Endothelial cell of umbilical vein (primary cell): Measurements from ENCODE around the gene TMEM120A. TPM values are rescaled to one million over a fixed set of nuclear protein-coding genes. Genes with fewer than 3 reads are reported as not detected.

Experiments
- BruUV-seq: library from RNA; stranded (reverse); fragments of 400-500 nt; replicated peaks from 2 replicates; lab custom pipeline; 2021; lab: Mats Ljungman, UMichigan
- CTCF ChIA-PET: fragments of 300-600, 350-600 bp; sonication (Branson Sonifier 250); formaldehyde crosslinking; loops from one replicate; lab custom pipeline; 2021; ENCODE audit warnings: antibody characterized with exemption, inconsistent platforms; lab: Charles Lee
- POLR2A ChIA-PET: fragments of 300-600, 350-600 bp; sonication (Branson Sonifier 250); formaldehyde crosslinking; loops from one replicate; lab custom pipeline; 2021; ENCODE audit warnings: antibody characterized with exemption, inconsistent platforms; lab: Charles Lee
- DNase-seq: peaks from one replicate; pipeline ENCODE4 v3.0.0-alpha.2; 2011; ENCODE audit warnings: low read depth, low spot score
- FAIRE-seq: peaks from 2 replicates; lab custom pipeline; 2011; peaks lifted over from hg19 to GRCh38; lab: Jason Lieb, UNC
- H2AFZ ChIP-seq: 2 replicates; pipeline ENCODE4 v1.6.0; 2012; ENCODE audit warnings: low read depth, low read length, control low read depth, inconsistent platforms
- H3K27ac ChIP-seq: 2 replicates; pipeline ENCODE4 v1.5.1; 2011; ENCODE audit warnings: low read depth, mild to moderate bottlenecking, control low read depth, low read length, moderate library complexity; ENCODE audit not compliant: insufficient read depth
- H3K27me3 ChIP-seq, 2 experiments: 2 replicates each; pipeline versions ENCODE4 v1.6.0 to v1.6.1; 2011; ENCODE audit warnings: low read length in 2 of 2, mixed read lengths in 1 of 2; ENCODE audit not compliant: control insufficient read depth in 2 of 2, insufficient read depth in 2 of 2
- H3K36me3 ChIP-seq, 2 experiments: 2 replicates in 1 of 2; 3 replicates in 1 of 2; pipeline ENCODE4 v1.5.1; 2011; ENCODE audit warnings: low read length in 2 of 2, mild to moderate bottlenecking in 1 of 2, moderate library complexity in 1 of 2; ENCODE audit not compliant: control insufficient read depth in 2 of 2, insufficient read depth in 2 of 2; ENCODE audit errors: extremely low read depth in 1 of 2
- H3K4me1 ChIP-seq: 3 replicates; pipeline ENCODE4 v1.5.1; 2011; ENCODE audit warnings: mild to moderate bottlenecking, low read length; ENCODE audit not compliant: control insufficient read depth, insufficient read depth; ENCODE audit errors: extremely low read depth
- H3K4me2 ChIP-seq: 2 replicates; pipeline ENCODE4 v1.6.1; 2011; ENCODE audit warnings: low read length, control low read depth, mixed read lengths; ENCODE audit not compliant: insufficient read depth
- H3K4me3 ChIP-seq, 3 experiments: fragments of 200-600 bp in 1 of 3; sonication (generic), shearing (Covaris generic) in 1 of 3; replicated peaks in 1 of 3; 2 replicates each; pipeline ENCODE4 v1.5.1; 2011 to 2016; ENCODE audit warnings: control low read depth in 3 of 3, low read length in 3 of 3, mild to moderate bottlenecking in 2 of 3, inconsistent platforms in 1 of 3, low read depth in 1 of 3, moderate library complexity in 1 of 3; ENCODE audit not compliant: insufficient read depth in 1 of 3
- H3K79me2 ChIP-seq: 2 replicates; pipeline ENCODE4 v1.6.0; 2012; ENCODE audit warnings: low read length, inconsistent platforms; ENCODE audit not compliant: control insufficient read depth, insufficient read depth
- H3K9ac ChIP-seq: replicated peaks from 2 replicates; pipeline ENCODE3; 2011; ENCODE audit warnings: low read length, control low read depth; ENCODE audit not compliant: insufficient read depth; ENCODE audit errors: extremely low read depth
- H3K9me1 ChIP-seq: replicated peaks from 3 replicates; pipeline ENCODE4 v1.6.0; 2011; ENCODE audit warnings: mild to moderate bottlenecking, low read length; ENCODE audit not compliant: control insufficient read depth, insufficient read depth; ENCODE audit errors: extremely low read depth
- H3K9me3 ChIP-seq: replicated peaks from 2 replicates; pipeline ENCODE4 v1.5.1; 2012; ENCODE audit warnings: low read length, inconsistent platforms; ENCODE audit not compliant: control insufficient read depth, insufficient read depth
- H4K20me1 ChIP-seq: replicated peaks from 2 replicates; pipeline ENCODE3; 2011; ENCODE audit warnings: mild to moderate bottlenecking, low read length; ENCODE audit not compliant: control insufficient read depth, insufficient read depth; ENCODE audit errors: extremely low read depth
- FOS ChIP-seq: IDR thresholded peaks from 2 replicates; pipeline ENCODE4 v1.6.1; 2011; ENCODE audit warnings: mild to moderate bottlenecking, low read length, moderate library complexity, borderline replicate concordance; ENCODE audit not compliant: insufficient read depth
- GATA2 ChIP-seq: IDR thresholded peaks from 2 replicates; pipeline ENCODE4 v1.7.0; 2011; ENCODE audit warnings: low read depth, mild to moderate bottlenecking, moderate library complexity, mixed read lengths, low read length; ENCODE audit not compliant: insufficient read length, insufficient read depth
- MYC ChIP-seq: IDR thresholded peaks from one replicate; pipeline ENCODE4 v1.6.1; 2011; ENCODE audit warnings: mild to moderate bottlenecking, low read depth, low read length
- POLR2A ChIP-seq: IDR thresholded peaks from 2 replicates; pipeline ENCODE4 v1.6.1; 2012; ENCODE audit warnings: low read depth, mild to moderate bottlenecking, control low read depth, low read length
- dilution Hi-C: fragments of 300-500 bp; cut with MboI; formaldehyde crosslinking; loops from one replicate; pipeline ENCODE4 v1.15.0; 2019; ENCODE audit warnings: low sequenced_read_pairs; ENCODE audit not compliant: extremely low pct_ligation_motif_present
- intact Hi-C: fragments of 100-400 bp; cut with micrococcal nuclease; formaldehyde crosslinking; loops from one replicate; pipeline ENCODE4 v1.10.0; 2022
- polyA plus RNA-seq, 4 experiments: library from polyadenylated mRNA; depleted of rRNA in 3 of 4; stranded (reverse) in 3 of 4; unstranded in 1 of 4; fragments of >200 nt; gene quantifications; 2 replicates each; pipeline versions ENCODE4 v1.2.1 to v1.2.3, GENCODE V29; 2011 to 2012; ENCODE audit warnings: missing spikeins in 1 of 4
- total RNA-seq: library from RNA; stranded (reverse); gene quantifications from 2 replicates; pipeline ENCODE4 v1.2.3, GENCODE V29; 2021
- TF ChIP-seq, protein P1 (sequence below): IDR thresholded peaks from 2 replicates; pipeline ENCODE4 v1.6.1; 2011; ENCODE audit not compliant: insufficient read depth, insufficient read length

TMEM120A gene
- total and polyA plus RNA-seq, 2 donors (not counting 3 experiments of a cell fraction or from before 2014, with no cell fraction given): 38.6 to 133 TPM

DNA sequence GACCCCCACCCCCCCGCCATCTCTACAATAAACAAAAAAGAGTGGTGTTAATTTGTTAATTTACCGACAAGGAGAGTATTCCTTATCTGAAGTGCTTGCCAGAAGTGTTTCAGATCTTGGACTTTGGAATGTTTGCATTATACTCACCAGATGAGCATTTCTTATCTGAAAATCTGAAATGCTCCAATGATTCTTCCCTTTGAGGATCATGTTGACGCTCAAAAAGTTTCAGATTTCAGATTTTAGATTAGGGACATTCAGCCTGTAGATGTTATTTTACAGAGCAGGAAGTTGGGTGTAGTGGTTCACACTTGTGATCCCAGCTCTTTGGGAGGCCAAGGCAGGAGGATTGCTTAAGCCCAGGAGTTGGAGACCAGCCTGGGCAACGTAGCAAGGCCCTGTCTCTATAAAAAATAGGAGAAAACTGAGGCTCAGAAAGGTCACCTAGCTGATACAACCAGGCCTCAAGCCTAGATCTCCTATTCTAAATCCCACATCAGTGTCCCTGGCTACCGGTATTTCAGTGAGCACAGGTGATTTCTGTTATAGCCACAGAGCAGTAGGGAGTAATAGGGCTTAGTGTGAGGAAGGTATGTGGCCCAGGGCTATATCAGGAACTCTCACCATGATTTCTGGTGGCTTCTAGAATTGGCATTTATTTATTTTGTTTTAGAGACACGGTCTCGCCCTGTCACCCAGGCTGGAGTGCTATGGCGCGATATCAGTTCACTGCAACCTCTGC is 35.4 kb downstream of the TMEM120A start:
- H3K36me3 ChIP-seq: peaks cover 5 to 6% of the 10 kb centered on the region in 2 experiments
- H4K20me1 ChIP-seq: no peaks in the 10 kb centered on the region
- no peak overlapping the region for H3K9ac ChIP-seq
- ChIA-PET POLR2A (no interaction called here), CTCF (no interaction called here)
- no peak overlapping the region for H3K4me2 ChIP-seq
- intact Hi-C loops (no loop called here), dilution Hi-C loops (no loop called here)
- no peak overlapping the region for H3K4me3 ChIP-seq
- no peaks in the 10 kb centered on the region for H3K9me3 ChIP-seq
- no peak for TF ChIP-seq MYC
- TF ChIP-seq, protein P1, sequence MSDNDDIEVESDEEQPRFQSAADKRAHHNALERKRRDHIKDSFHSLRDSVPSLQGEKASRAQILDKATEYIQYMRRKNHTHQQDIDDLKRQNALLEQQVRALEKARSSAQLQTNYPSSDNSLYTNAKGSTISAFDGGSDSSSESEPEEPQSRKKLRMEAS: no peak
- no peak for DNase-seq
- no peaks in the 10 kb centered on the region for H3K9me1 ChIP-seq
- H3K27ac ChIP-seq: no peak overlapping the region
- no peaks in the 10 kb centered on the region for H3K27me3 ChIP-seq
- H3K79me2 ChIP-seq: no peaks in the 10 kb centered on the region
- FAIRE-seq: no peak
- H3K4me1 ChIP-seq: peaks cover 18% of the 10 kb centered on the region
- BruUV-seq: no TSS peak
- no peak overlapping the region for H2AFZ ChIP-seq

DNA sequence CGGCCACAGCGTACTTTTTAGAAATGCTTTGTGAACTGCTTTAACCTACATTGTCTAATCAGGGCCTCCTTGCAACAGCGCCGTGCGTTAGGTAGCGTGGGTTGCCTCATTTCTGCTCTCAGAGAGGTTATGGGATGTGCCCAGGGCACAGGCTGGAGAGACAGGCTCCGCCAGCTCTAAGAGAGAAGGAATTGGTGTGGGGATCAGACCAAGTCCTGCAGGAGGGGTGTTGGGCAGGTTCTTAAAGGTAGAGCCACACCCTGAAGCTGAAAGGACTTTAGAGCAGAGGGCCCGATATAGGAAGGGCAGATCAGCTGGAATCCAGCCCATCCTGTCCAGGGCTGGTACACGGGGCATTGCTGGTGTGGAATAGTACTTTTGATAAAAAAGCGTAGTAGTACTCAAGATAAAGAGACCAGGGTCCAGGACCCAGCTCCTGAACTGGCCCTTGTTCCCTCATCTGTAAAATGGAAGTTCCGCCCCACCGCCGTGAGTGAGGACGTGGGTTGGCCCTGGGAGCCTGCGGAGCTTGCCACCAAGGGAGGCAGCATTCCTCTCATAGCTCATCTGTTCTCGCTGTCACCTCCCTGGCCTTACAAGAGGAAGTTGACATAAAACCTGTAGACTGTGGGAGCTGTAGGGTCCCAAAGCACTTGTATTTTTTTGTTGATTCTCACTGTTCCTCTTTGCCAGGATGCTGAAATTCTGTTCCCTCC is 37.2 kb downstream of the TMEM120A start:
- no peaks in the 10 kb centered on the region for H3K9me3 ChIP-seq
- H3K4me1 ChIP-seq: peaks cover 7% of the 10 kb centered on the region
- no TSS peak for BruUV-seq
- no peak overlapping the region for H3K4me2 ChIP-seq
- H3K27ac ChIP-seq: no peak overlapping the region
- H3K4me3 ChIP-seq: no peak overlapping the region
- TF ChIP-seq GATA2 (no peak), POLR2A (no peak), FOS (no peak), MYC (no peak)
- TF ChIP-seq, protein P1: no peak
- intact Hi-C loops (no loop called here), dilution Hi-C loops (no loop called here)
- H3K27me3 ChIP-seq: no peaks in the 10 kb centered on the region
- H3K9me1 ChIP-seq: no peaks in the 10 kb centered on the region
- no peaks in the 10 kb centered on the region for H3K79me2 ChIP-seq
- DNase-seq (no peak), FAIRE-seq (no peak)
- CTCF ChIA-PET: interaction anchor here (0.6 to 1.4 kb wide), 3 partner anchors 9 to 51 kb away, joined by 3 to 5 read pairs (median 3); no protein-coding TSS in a partner anchor
- H3K9ac ChIP-seq: no peak overlapping the region
- POLR2A ChIA-PET: no interaction called here
- H4K20me1 ChIP-seq: no peaks in the 10 kb centered on the region
- no peak overlapping the region for H2AFZ ChIP-seq
- H3K36me3 ChIP-seq: peaks cover 5 to 6% of the 10 kb centered on the region in 2 experiments
